Measurements from ENCODE around the gene PHKA2.

PHKA2 gene

GRCh38 chrX:18946157-18946556, 37.8 kb downstream of the PHKA2 start:
- H3K27ac ChIP-seq, result no peak overlapping the region

GRCh38 chrX:18945483-18945882, 38.4 kb downstream of the PHKA2 start:
- no peak overlapping the region for H3K27ac ChIP-seq
- TF ChIP-seq ZFX (IDR thresholded peaks at IDR 0.05; ENCODE audit: borderline replicate concordance) (no peak), CTCF (IDR thresholded peaks at IDR 0.05) (no peak)

More at GRCh38 chrX:18946157-18946556, 37.8 kb downstream of the PHKA2 start:
- TF ChIP-seq ZFX (IDR thresholded peaks at IDR 0.05; ENCODE audit: borderline replicate concordance), result no peak
- no peak for TF ChIP-seq CTCF (IDR thresholded peaks at IDR 0.05)

GRCh38 chrX:18944482-18944881, 39.4 kb downstream of the PHKA2 start:
- no peak for TF ChIP-seq CTCF (IDR thresholded peaks at IDR 0.05)
- no peak for TF ChIP-seq ZFX (IDR thresholded peaks at IDR 0.05; ENCODE audit: borderline replicate concordance)

GRCh38 chrX:18941896-18942295, 42.0 kb downstream of the PHKA2 start:
- no peak overlapping the region for H3K27ac ChIP-seq
- TF ChIP-seq CTCF (IDR thresholded peaks at IDR 0.05) (no peak), ZFX (IDR thresholded peaks at IDR 0.05; ENCODE audit: borderline replicate concordance) (no peak)

More at GRCh38 chrX:18944482-18944881, 39.4 kb downstream of the PHKA2 start:
- no peak overlapping the region for H3K27ac ChIP-seq

GRCh38 chrX:18938710-18939109, 45.2 kb downstream of the PHKA2 start:
- no peak overlapping the region for H3K27ac ChIP-seq
- TF ChIP-seq ZFX (IDR thresholded peaks at IDR 0.05; ENCODE audit: borderline replicate concordance), result no peak
- no peak for TF ChIP-seq CTCF (IDR thresholded peaks at IDR 0.05)

GRCh38 chrX:18937173-18937572, 46.7 kb downstream of the PHKA2 start:
- H3K27ac ChIP-seq, result no peak overlapping the region
- no peak for TF ChIP-seq ZFX (IDR thresholded peaks at IDR 0.05; ENCODE audit: borderline replicate concordance)
- no peak for TF ChIP-seq CTCF (IDR thresholded peaks at IDR 0.05)

- no peak overlapping the region for H3K27ac ChIP-seq
- TF ChIP-seq CTCF (IDR thresholded peaks at IDR 0.05), result no peak
- TF ChIP-seq ZFX (IDR thresholded peaks at IDR 0.05; ENCODE audit: borderline replicate concordance), result no peak
Observed at GRCh38 chrX:18935893-18936292, 48.0 kb downstream of the PHKA2 start.
